ENCODE measurements around the gene JAKMIP1. TPM values are rescaled to one million over a fixed set of nuclear protein-coding genes. Genes with fewer than 3 reads are reported as not detected.

JAKMIP1 gene
- total RNA-seq (under 1 TPM; 0.21 to 0.23 TPM), polyA plus RNA-seq (under 1 TPM; 0.08 to 0.50 TPM)
- long read RNA-seq, donor 1 = 0 reads
- long read RNA-seq, donor 2 = 0 reads

DNA sequence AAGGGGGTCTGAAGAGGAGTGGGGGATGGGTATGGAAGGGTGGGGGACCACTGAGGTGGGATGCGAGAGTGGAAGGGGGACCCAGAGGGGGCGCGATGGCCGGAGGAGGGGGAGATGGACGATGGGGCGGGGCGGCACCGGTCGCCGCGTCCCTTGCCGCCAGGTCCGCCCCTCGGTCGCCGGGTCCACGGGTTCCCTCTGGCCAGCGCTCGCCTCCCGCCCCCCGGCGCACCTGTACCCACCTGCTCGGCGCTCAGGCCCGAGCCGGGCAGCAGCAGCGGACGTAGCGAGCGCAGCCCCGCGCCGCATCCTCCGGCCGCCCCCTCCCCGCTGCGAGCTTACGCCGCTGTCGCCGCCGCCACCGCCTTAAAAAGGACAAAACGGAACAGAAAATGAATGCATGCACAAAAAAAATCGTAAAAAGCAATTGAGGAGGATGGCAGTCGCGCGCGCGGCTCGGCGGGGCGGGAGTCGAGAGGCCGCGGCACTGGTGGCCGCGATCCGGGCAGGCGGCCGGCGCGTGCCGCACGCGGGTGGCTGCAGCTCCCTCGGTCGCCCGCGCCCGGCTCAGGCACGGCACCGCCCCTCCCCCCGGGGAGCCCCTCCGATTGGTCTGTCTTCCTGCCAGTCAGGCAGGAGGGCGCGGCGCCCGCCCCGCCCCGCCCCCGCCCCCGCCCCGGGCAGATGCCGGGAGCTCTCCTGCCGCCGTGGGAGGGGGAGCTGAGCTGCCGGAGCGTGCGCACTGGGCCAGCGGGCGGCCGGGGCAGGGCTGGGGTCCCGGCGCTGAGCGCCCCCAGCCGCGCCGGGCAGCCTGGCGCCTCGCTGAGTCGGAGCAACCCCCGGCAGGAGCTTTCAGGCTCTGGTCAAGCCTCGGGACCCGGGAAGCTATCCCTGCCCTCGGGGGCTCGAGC is at the start of gene JAKMIP1:
Gene JAKMIP1, minus strand, starts transcription at position 539 of the 911 bp plus-strand sequence. CDS start 87,699 bp downstream, outside the sequence.
- ATAC-seq (ENCODE audit: low FRiP score) = peak; percentile 40
- intact Hi-C loops (cut with DNase I) = no loop called here
- H3K4me1 ChIP-seq (ENCODE audit: control insufficient read depth in 1 of 2, insufficient read depth in 2 of 2, low read length in 2 of 2) = no peaks in the 10 kb centered on the region

DNA sequence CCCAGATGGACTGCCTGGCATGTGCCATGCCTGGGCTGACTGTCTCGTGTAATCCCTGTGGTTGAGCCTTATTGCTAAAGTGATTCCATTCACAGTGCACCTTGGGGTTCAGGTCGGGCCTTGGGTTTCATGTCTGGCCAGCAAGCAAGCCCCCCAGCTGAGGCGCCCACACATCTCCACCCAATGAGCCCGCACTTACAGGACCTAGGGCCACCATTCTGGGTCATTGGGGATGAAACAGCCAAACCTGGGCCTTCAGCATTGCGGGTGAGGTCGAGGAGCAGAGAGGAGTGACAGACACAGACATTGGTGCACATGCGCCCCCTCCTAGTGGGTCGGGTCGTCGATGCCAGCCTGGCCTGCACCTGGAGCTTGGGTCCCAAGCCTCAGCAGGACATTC is 48.0 kb upstream of the JAKMIP1 start:
- ATAC-seq (ENCODE audit: low FRiP score) (no peak), DNase-seq (peak in 1 of 2 donors; percentile 13)
- intact Hi-C loops (cut with DNase I) = no loop called here

More for the DNA sequence above, at the start of gene JAKMIP1:
- peak within 1 kb of the TSS in 1 of 2 donors; percentile 16 for H3K4me3 ChIP-seq (ENCODE audit: low read length in 2 of 2)
- peaks cover 2% of the 10 kb centered on the region for H3K9me3 ChIP-seq (ENCODE audit: control insufficient read depth, low read length)
- H3K27ac ChIP-seq (ENCODE audit: low read depth in 1 of 2, low read length in 2 of 2) = no peak within 1 kb of the TSS
- DNase-seq = peak; percentile 60 to 83
- no peaks in the 10 kb centered on the region for H3K27me3 ChIP-seq (ENCODE audit: control insufficient read depth in 1 of 2, insufficient read depth in 2 of 2, low read length in 1 of 2)
- no peaks in the 10 kb centered on the region for H3K36me3 ChIP-seq (ENCODE audit: control insufficient read depth in 1 of 2, insufficient read depth in 2 of 2, low read length in 1 of 2)
- WGBS, 2 donors = 1% methylated on average over 78 to 107 of the region's 107 CpGs

DNA sequence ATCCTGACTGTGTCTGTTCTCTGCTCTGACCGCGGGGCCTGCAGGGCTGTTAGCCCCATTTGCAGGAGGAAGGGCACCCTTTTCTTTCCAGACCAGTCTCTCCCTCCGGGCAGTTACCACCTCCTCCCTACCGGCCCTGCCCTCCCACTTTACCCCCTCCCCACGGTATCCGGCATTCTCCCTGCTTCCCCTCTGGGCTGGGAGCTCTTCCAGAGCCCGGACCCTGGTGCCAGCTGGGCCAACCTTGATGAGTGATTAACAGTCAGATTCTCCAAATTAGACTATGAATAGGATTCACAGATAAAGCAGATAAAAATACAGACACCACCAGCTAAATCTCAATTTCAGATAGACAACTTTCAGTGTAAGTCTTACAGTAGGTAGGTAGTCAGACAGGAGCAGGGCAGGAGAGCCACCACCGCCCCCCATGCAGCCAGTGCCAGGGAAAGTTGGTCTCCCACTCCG is 45.9 kb upstream of the JAKMIP1 start:
- Histone ChIP-seq H3K9me3 (ENCODE audit: control insufficient read depth, low read length) (peaks cover 11% of the 10 kb centered on the region), H3K4me1 (ENCODE audit: control insufficient read depth in 1 of 2, insufficient read depth in 2 of 2, low read length in 2 of 2) (no peaks in the 10 kb centered on the region), H3K27ac (ENCODE audit: low read depth in 1 of 2, low read length in 2 of 2) (no peak overlapping the region), H3K27me3 (ENCODE audit: control insufficient read depth in 1 of 2, insufficient read depth in 2 of 2, low read length in 1 of 2) (no peaks in the 10 kb centered on the region), H3K4me3 (ENCODE audit: low read length in 2 of 2) (no peak overlapping the region), H3K36me3 (ENCODE audit: control insufficient read depth in 1 of 2, insufficient read depth in 2 of 2, low read length in 1 of 2) (no peaks in the 10 kb centered on the region)
- intact Hi-C loops (cut with DNase I) = no loop called here
- ATAC-seq (ENCODE audit: low FRiP score) (no peak), DNase-seq (no peak)
- 57 to 59% methylated on average over 9 of the region's 9 CpGs for WGBS, 2 donors

More for the DNA sequence above, 48.0 kb upstream of the JAKMIP1 start:
- no peak overlapping the region for H3K4me3 ChIP-seq (ENCODE audit: low read length in 2 of 2)
- H3K4me1 ChIP-seq (ENCODE audit: control insufficient read depth in 1 of 2, insufficient read depth in 2 of 2, low read length in 2 of 2) = no peaks in the 10 kb centered on the region
- no peaks in the 10 kb centered on the region for H3K27me3 ChIP-seq (ENCODE audit: control insufficient read depth in 1 of 2, insufficient read depth in 2 of 2, low read length in 1 of 2)
- no peak overlapping the region for H3K27ac ChIP-seq (ENCODE audit: low read depth in 1 of 2, low read length in 2 of 2)
- peaks cover 11% of the 10 kb centered on the region for H3K9me3 ChIP-seq (ENCODE audit: control insufficient read depth, low read length)
- no peaks in the 10 kb centered on the region for H3K36me3 ChIP-seq (ENCODE audit: control insufficient read depth in 1 of 2, insufficient read depth in 2 of 2, low read length in 1 of 2)
- WGBS, 2 donors = 73 to 76% methylated on average over 10 of the region's 10 CpGs

DNA sequence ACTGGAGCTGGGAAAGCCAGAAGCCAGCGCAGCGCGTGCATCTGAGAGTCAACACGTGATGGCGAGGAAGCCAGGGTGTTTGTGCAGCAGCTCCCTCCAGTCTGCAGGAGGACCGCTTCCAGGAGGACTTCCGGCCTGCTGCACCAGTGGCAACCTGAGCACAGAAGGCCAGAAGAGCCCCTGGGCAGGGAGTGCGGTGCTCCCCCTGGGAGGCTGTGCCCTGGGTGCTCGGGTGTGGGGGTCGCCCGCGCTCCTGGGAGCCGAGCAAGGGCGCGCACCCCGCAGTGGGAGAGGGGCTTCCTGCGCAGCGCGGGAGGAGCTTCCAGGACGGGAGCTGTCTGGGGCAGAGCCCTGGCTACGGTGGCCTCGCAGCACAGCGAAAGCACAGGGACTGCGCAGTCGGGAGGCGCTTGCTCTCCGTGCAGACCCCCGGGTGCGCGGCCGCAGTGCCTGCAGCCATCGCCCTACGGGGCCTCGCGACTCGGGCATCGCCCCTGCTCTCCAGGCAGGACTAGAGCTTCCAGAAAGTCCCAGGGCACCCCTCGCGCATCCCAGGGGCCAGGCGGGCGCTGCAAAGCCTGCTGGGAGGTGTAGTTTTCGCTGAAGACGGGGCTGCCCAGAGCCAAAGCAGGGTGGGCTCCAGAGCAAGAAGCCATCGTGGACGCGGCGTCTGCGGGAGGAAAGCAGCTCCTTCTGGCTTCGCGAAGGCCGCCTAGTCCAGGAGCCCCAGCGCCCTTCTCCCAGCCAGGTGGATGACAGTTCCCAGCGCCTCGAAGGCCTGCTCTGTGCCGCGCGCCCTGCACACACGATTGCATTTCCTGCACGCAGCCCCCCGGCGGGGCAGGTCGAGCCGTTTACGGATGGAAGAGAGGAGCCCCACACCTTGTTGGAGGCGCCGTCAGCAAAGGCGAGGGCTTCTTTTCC is 45.2 kb upstream of the JAKMIP1 start:
- no peaks in the 10 kb centered on the region for H3K27me3 ChIP-seq (ENCODE audit: control insufficient read depth in 1 of 2, insufficient read depth in 2 of 2, low read length in 1 of 2)
- no peak overlapping the region for H3K4me3 ChIP-seq (ENCODE audit: low read length in 2 of 2)
- intact Hi-C loops (cut with DNase I) = no loop called here
- no peaks in the 10 kb centered on the region for H3K4me1 ChIP-seq (ENCODE audit: control insufficient read depth in 1 of 2, insufficient read depth in 2 of 2, low read length in 2 of 2)
- ATAC-seq (ENCODE audit: low FRiP score) (peak; percentile 9), DNase-seq (no peak)
- no peak overlapping the region for H3K27ac ChIP-seq (ENCODE audit: low read depth in 1 of 2, low read length in 2 of 2)
- WGBS, 2 donors = 10 to 13% methylated on average over 60 to 67 of the region's 67 CpGs
- H3K9me3 ChIP-seq (ENCODE audit: control insufficient read depth, low read length) = peaks cover 11% of the 10 kb centered on the region
- no peaks in the 10 kb centered on the region for H3K36me3 ChIP-seq (ENCODE audit: control insufficient read depth in 1 of 2, insufficient read depth in 2 of 2, low read length in 1 of 2)

DNA sequence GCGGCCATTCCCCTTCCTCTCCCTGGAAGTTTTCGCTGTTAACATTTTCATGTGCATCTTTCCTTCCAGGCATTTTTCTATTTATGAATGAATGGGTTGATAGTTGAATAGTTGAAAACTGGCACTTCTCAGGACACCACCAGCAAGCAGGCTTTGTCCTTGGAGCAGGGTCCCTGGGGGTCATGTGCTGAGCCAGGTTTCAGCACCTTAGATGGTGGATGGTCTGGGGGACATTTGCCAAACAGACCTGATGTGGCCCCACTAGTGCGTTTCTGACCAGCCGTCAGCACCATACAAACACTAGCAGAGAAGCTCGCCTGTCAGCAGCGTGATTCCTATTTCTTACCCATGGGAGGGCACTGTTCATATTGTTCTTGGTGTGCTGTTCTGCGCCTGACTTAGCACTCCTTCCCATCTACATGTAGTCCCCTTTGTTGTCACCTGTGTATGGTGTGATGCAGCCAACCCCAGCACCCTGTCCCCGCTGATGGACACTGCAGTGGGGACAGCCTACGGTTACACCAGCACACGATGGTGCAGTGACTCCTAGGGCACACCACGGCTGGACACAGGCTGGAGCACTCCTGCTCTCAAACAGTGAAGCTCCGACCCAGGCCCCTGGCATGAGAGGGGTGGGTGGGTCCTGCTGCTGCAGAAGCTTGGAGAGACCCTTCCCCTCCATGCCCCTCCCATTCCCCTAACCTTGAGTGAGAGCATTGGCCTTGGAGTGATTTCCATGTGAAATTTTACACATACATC is 42.1 kb upstream of the JAKMIP1 start:
- Histone ChIP-seq H3K36me3 (ENCODE audit: control insufficient read depth in 1 of 2, insufficient read depth in 2 of 2, low read length in 1 of 2) (no peaks in the 10 kb centered on the region), H3K27me3 (ENCODE audit: control insufficient read depth in 1 of 2, insufficient read depth in 2 of 2, low read length in 1 of 2) (no peaks in the 10 kb centered on the region)
- peak; percentile 55 for ATAC-seq (ENCODE audit: low FRiP score)

DNA sequence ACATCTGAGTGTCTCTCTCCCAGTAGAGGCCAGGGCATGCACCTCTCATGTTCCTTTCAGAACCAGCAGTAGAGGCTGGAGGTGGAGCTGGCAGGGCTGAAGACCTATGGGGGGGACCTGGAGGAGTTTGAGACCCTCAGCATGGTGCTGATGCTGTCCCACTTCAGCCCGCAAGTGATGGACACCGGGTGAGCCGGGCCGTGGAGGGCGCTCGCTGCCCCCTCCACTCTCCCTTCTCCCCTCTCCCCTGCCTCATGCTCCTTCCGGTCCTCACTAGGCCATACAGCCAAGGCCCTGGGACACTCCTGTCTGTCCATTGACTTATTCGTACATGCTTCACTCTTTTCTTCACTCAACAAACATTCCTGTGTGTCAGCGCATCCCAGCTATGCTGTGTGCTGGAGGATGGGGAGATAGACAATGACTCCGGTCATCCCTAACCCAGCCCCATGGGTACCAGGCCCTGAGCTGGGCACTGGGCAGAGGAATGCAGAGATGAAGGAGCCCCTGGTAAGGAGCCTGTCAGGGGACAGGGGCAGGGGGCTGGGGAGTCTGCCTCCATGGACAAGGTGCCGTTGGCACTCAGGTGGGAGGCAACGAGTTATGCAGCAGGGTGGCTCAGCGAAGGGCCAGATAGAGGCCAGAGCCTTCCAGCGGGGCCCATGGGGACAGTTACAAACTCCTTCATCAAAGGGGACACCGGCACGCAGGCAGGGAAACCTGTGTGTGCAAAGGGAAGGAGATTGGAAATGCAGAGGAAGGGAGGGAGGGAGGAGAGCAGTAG is 40.9 kb upstream of the JAKMIP1 start:
- no peaks in the 10 kb centered on the region for H3K27me3 ChIP-seq (ENCODE audit: control insufficient read depth in 1 of 2, insufficient read depth in 2 of 2, low read length in 1 of 2)
- no peaks in the 10 kb centered on the region for H3K36me3 ChIP-seq (ENCODE audit: control insufficient read depth in 1 of 2, insufficient read depth in 2 of 2, low read length in 1 of 2)
- no peak overlapping the region for H3K27ac ChIP-seq (ENCODE audit: low read depth in 1 of 2, low read length in 2 of 2)
- no peaks in the 10 kb centered on the region for H3K4me1 ChIP-seq (ENCODE audit: control insufficient read depth in 1 of 2, insufficient read depth in 2 of 2, low read length in 2 of 2)
- WGBS, 2 donors = 80 to 83% methylated on average over 16 of the region's 16 CpGs
- peaks cover 11% of the 10 kb centered on the region for H3K9me3 ChIP-seq (ENCODE audit: control insufficient read depth, low read length)
- intact Hi-C loops (cut with DNase I) = no loop called here
- ATAC-seq (ENCODE audit: low FRiP score) = no peak
- no peak overlapping the region for H3K4me3 ChIP-seq (ENCODE audit: low read length in 2 of 2)
- DNase-seq = peak in 1 of 2 donors; percentile 61

More for the DNA sequence above, 42.1 kb upstream of the JAKMIP1 start:
- no peak overlapping the region for H3K27ac ChIP-seq (ENCODE audit: low read depth in 1 of 2, low read length in 2 of 2)
- no peaks in the 10 kb centered on the region for H3K4me1 ChIP-seq (ENCODE audit: control insufficient read depth in 1 of 2, insufficient read depth in 2 of 2, low read length in 2 of 2)
- intact Hi-C loops (cut with DNase I) = no loop called here
- 83 to 88% methylated on average over 12 of the region's 12 CpGs for WGBS, 2 donors
- peak in 1 of 2 donors; percentile 25 for DNase-seq
- H3K4me3 ChIP-seq (ENCODE audit: low read length in 2 of 2) = no peak overlapping the region
- peaks cover 11% of the 10 kb centered on the region for H3K9me3 ChIP-seq (ENCODE audit: control insufficient read depth, low read length)

DNA sequence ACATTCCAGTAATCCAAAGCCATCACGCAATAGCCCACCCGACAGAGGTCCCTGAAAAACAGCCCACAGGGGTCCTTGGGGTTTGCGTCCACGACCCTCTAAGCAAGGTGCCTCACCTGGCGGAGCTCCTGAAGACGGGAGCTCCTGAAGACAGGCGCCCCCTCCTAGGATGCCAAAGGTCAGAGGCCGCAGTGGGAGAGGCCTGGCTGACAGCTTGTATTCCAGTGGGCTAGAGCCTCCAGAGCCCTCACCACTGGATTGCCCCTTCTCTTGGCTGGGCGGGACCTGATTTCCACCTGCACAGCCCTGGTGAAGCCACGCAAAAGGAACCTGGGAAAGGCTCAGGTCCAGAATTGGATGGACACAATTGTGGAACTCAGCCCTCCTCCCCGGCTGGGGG is 39.6 kb upstream of the JAKMIP1 start:
- Histone ChIP-seq H3K27me3 (ENCODE audit: control insufficient read depth in 1 of 2, insufficient read depth in 2 of 2, low read length in 1 of 2) (no peaks in the 10 kb centered on the region), H3K27ac (ENCODE audit: low read depth in 1 of 2, low read length in 2 of 2) (no peak overlapping the region), H3K4me3 (ENCODE audit: low read length in 2 of 2) (no peak overlapping the region), H3K9me3 (ENCODE audit: control insufficient read depth, low read length) (peaks cover 9% of the 10 kb centered on the region), H3K36me3 (ENCODE audit: control insufficient read depth in 1 of 2, insufficient read depth in 2 of 2, low read length in 1 of 2) (no peaks in the 10 kb centered on the region), H3K4me1 (ENCODE audit: control insufficient read depth in 1 of 2, insufficient read depth in 2 of 2, low read length in 2 of 2) (no peaks in the 10 kb centered on the region)
- ATAC-seq (ENCODE audit: low FRiP score) = no peak
- WGBS, 2 donors = 76 to 78% methylated on average over 11 of the region's 11 CpGs
- peak in 1 of 2 donors; percentile 30 for DNase-seq
- intact Hi-C loops (cut with DNase I) = no loop called here

Measured in aorta (tissue), 5 donors.